IMR-90 (cell line): Measurements from ENCODE around the gene SNRNP35. TPM values are rescaled to one million over a fixed set of nuclear protein-coding genes. Genes with fewer than 3 reads are reported as not detected.

Source experiments
- ATAC-seq: fragments of 200-7000 bp; cut with Tn5 transposase; 2 replicates; pipeline ENCODE4 v1.9.1; 2020; ENCODE audit warnings: low read depth, mild to moderate bottlenecking, moderate library complexity
- BruUV-seq: library from RNA; stranded (reverse); fragments of 400-500 nt; replicated peaks from 2 replicates; lab custom pipeline; 2021; lab: Mats Ljungman, UMichigan
- CTCF ChIA-PET: fragments of 300-600 bp; formaldehyde crosslinking; extraction: SDS; loops from one replicate; lab custom pipeline; 2021; ENCODE audit warnings: antibody characterized with exemption; lab: Yijun Ruan, JAX
- POLR2A ChIA-PET: fragments of 300-600 bp; sonication (Branson Sonifier 250); formaldehyde crosslinking; loops from one replicate; lab custom pipeline; 2022; ENCODE audit warnings: antibody characterized with exemption; ENCODE audit not compliant: unreplicated experiment; lab: Charles Lee
- DNase-seq: peaks from one replicate; pipeline ENCODE4 v3.0.0; 2013
- H2AFZ ChIP-seq: replicated peaks from 2 replicates; pipeline ENCODE3; 2013; ENCODE audit warnings: low read length, mild to moderate bottlenecking; ENCODE audit not compliant: poor library complexity
- H2AK5ac ChIP-seq: 2 replicates; pipeline ENCODE4 v1.6.1; 2013; ENCODE audit warnings: low read depth, low read length, inconsistent platforms
- H2AK9ac ChIP-seq: replicated peaks from 2 replicates; pipeline ENCODE3; 2013; ENCODE audit warnings: mild to moderate bottlenecking, low read depth, low read length, moderate library complexity; ENCODE audit not compliant: poor library complexity
- H2BK120ac ChIP-seq: 2 replicates; pipeline ENCODE4 v1.6.1; 2013; ENCODE audit warnings: low read depth, low read length, inconsistent platforms
- H2BK15ac ChIP-seq: 3 replicates; pipeline ENCODE4 v1.6.1; 2013; ENCODE audit warnings: low read depth, low read length, inconsistent platforms
- H2BK20ac ChIP-seq: 2 replicates; pipeline ENCODE4 v1.6.1; 2013; ENCODE audit warnings: low read depth, mild to moderate bottlenecking, inconsistent platforms, low read length, moderate library complexity
- H2BK5ac ChIP-seq: 2 replicates; pipeline ENCODE4 v1.6.1; 2013; ENCODE audit warnings: mild to moderate bottlenecking, low read depth, low read length, inconsistent platforms; ENCODE audit not compliant: poor library complexity, severe bottlenecking
- H3K14ac ChIP-seq: replicated peaks from 2 replicates; pipeline ENCODE4 v1.6.1; 2013; ENCODE audit warnings: low read depth, low read length, inconsistent platforms
- H3K18ac ChIP-seq: 2 replicates; pipeline ENCODE4 v1.6.1; 2013; ENCODE audit warnings: low read depth, low read length, control low read depth
- H3K23ac ChIP-seq: 2 replicates; pipeline ENCODE4 v1.6.1; 2013; ENCODE audit warnings: low read depth, low read length, inconsistent platforms
- H3K27ac ChIP-seq: 2 replicates; pipeline ENCODE4 v1.5.1; 2013; ENCODE audit warnings: mild to moderate bottlenecking, control low read depth, low read length; ENCODE audit not compliant: insufficient read depth
- H3K27me3 ChIP-seq: 2 replicates; pipeline ENCODE4 v1.6.1; 2013; ENCODE audit warnings: low read length; ENCODE audit not compliant: control insufficient read depth, insufficient read depth
- H3K36me3 ChIP-seq: 2 replicates; pipeline ENCODE4 v1.6.1; 2013; ENCODE audit warnings: low read length, mixed read lengths; ENCODE audit not compliant: control insufficient read depth, insufficient read depth
- H3K4ac ChIP-seq: 2 replicates; pipeline ENCODE4 v1.6.1; 2013; ENCODE audit warnings: low read depth, low read length, inconsistent platforms
- H3K4me1 ChIP-seq: 2 replicates; pipeline ENCODE4 v1.6.1; 2013; ENCODE audit warnings: low read length, mixed read lengths; ENCODE audit not compliant: control insufficient read depth, insufficient read depth
- H3K4me2 ChIP-seq: 2 replicates; pipeline ENCODE4 v1.6.1; 2013; ENCODE audit warnings: low read depth, mild to moderate bottlenecking, control low read depth, low read length, moderate library complexity
- H3K4me3 ChIP-seq: 2 replicates; pipeline ENCODE4 v1.5.1; 2013; ENCODE audit warnings: low read depth, mild to moderate bottlenecking, control low read depth, low read length, moderate library complexity; ENCODE audit not compliant: insufficient read depth
- H3K56ac ChIP-seq: 2 replicates; pipeline ENCODE4 v1.6.1; 2013; ENCODE audit warnings: low read length, inconsistent platforms; ENCODE audit not compliant: insufficient read depth; ENCODE audit errors: extremely low read depth
- H3K79me1 ChIP-seq, 2 experiments: 2 replicates each; pipeline ENCODE4 v1.6.1; 2013; ENCODE audit warnings: low read length in 2 of 2, inconsistent platforms in 1 of 2, low read depth in 1 of 2
- H3K9ac ChIP-seq: 2 replicates; pipeline ENCODE4 v1.6.1; 2013; ENCODE audit warnings: low read depth, low read length, control low read depth
- H3K9me1 ChIP-seq: 2 replicates; pipeline ENCODE4 v1.6.1; 2013; ENCODE audit warnings: low read length, inconsistent platforms; ENCODE audit not compliant: insufficient read depth
- H3K9me3 ChIP-seq: 2 replicates; pipeline ENCODE4 v1.6.1; 2013; ENCODE audit warnings: low read length; ENCODE audit not compliant: control insufficient read depth, insufficient read depth
- H4K20me1 ChIP-seq: 2 replicates; pipeline ENCODE4 v1.6.1; 2013; ENCODE audit warnings: low read length, inconsistent platforms; ENCODE audit not compliant: insufficient read depth
- H4K5ac ChIP-seq: 2 replicates; pipeline ENCODE4 v1.6.1; 2013; ENCODE audit warnings: mild to moderate bottlenecking, low read depth, low read length, control low read depth
- H4K8ac ChIP-seq, 2 experiments: 2 replicates each; pipeline ENCODE4 v1.6.1; 2013; ENCODE audit warnings: low read depth in 2 of 2, low read length in 2 of 2, control low read depth in 1 of 2, inconsistent platforms in 1 of 2
- H4K91ac ChIP-seq: 2 replicates; pipeline ENCODE4 v1.6.1; 2013; ENCODE audit warnings: low read depth, low read length, inconsistent platforms; ENCODE audit not compliant: insufficient read depth
- CEBPB ChIP-seq: IDR thresholded peaks from 2 replicates; pipeline ENCODE4 v1.6.1; 2012; ENCODE audit warnings: low read depth, low read length, improper control_type of control experiment
- CHD1 ChIP-seq: IDR thresholded peaks from 2 replicates; pipeline ENCODE4 v1.6.1; 2012; ENCODE audit warnings: low read depth, low read length, improper control_type of control experiment
- ELK1 ChIP-seq: fragments of 150-350 bp; IDR thresholded peaks from 2 replicates; pipeline ENCODE4 v1.6.1; 2016; ENCODE audit warnings: low read depth, mild to moderate bottlenecking, low read length, moderate library complexity, borderline replicate concordance
- FOS ChIP-seq: fragments of 150-350 bp; IDR thresholded peaks from 2 replicates; pipeline ENCODE4 v1.6.1; 2016; ENCODE audit warnings: low read depth, low read length
- MAFK ChIP-seq: IDR thresholded peaks from 2 replicates; pipeline ENCODE4 v1.6.1; 2012; ENCODE audit warnings: low read depth, low read length, improper control_type of control experiment
- POLR2A ChIP-seq: IDR thresholded peaks from 2 replicates; pipeline ENCODE4 v1.6.1; 2012; ENCODE audit warnings: mild to moderate bottlenecking, low read depth, low read length
- RCOR1 ChIP-seq: IDR thresholded peaks from 2 replicates; pipeline ENCODE4 v1.6.1; 2012; ENCODE audit warnings: mild to moderate bottlenecking, low read length, improper control_type of control experiment; ENCODE audit not compliant: insufficient replicate concordance
- WGBS, 2 experiments: methylation state at CpG; one replicate each; pipeline versions ENCODE4 v1.1.5 to v1.1.7; 2013; ENCODE audit warnings: missing lambda C conversion rate in 2 of 2; ENCODE audit not compliant: insufficient read length in 1 of 2; ENCODE audit errors: extremely low coverage in 2 of 2; 5-methylcytosine and 5-hydroxymethylcytosine counted together
- dilution Hi-C: fragments of 300-500 bp; cut with HindIII; formaldehyde crosslinking; loops from one replicate; pipeline ENCODE4 v1.14.3; 2018; ENCODE audit warnings: low sequenced_read_pairs; ENCODE audit not compliant: unreplicated experiment
- in situ Hi-C: fragments of 300-500 bp; cut with MboI; formaldehyde crosslinking; loops from 3 replicates; pipeline ENCODE4 v1.14.3; 2019; ENCODE audit warnings: low sequenced_read_pairs, inconsistent platforms, mixed read lengths
- intact Hi-C: fragments of 100-400 bp; cut with micrococcal nuclease; formaldehyde crosslinking; loops from 2 replicates; pipeline ENCODE4 v1.10.0; 2022
- polyA plus RNA-seq, 3 experiments: library from polyadenylated mRNA; depleted of rRNA; stranded (reverse); fragments of >200 nt; gene quantifications; 2 replicates each; pipeline ENCODE4 v1.2.3, GENCODE V29; 2012; ENCODE audit warnings: low replicate concordance in 1 of 3
- total RNA-seq: library from RNA; depleted of rRNA; stranded (reverse); fragments of >200 nt; gene quantifications from 2 replicates; pipeline ENCODE4 v1.2.3, GENCODE V29; 2012

Gene SNRNP35
- total and polyA plus RNA-seq, 2 of the 4 experiments (the other 2 are of a cell fraction) = 4.7 to 15.4 TPM

- POLR2A ChIA-PET = no interaction called here
- in situ Hi-C loops (no loop called here), intact Hi-C loops (no loop called here), dilution Hi-C loops (no loop called here)
- Histone ChIP-seq H3K9me1 (no peaks in the 10 kb centered on the region), H2AFZ (no peak overlapping the region), H3K9ac (no peak overlapping the region), H3K4me2 (no peak overlapping the region), H3K18ac (no peak overlapping the region), H3K27me3 (no peaks in the 10 kb centered on the region), H3K14ac (no peak overlapping the region), H4K91ac (no peak overlapping the region), H3K56ac (no peak overlapping the region), H3K4me3 (no peak overlapping the region), H3K79me1 (no peaks in the 10 kb centered on the region), H3K23ac (no peak overlapping the region), H2BK120ac (no peak overlapping the region), H3K4ac (no peak overlapping the region), H4K5ac (no peak overlapping the region), H3K36me3 (peaks cover 13% of the 10 kb centered on the region), H3K9me3 (no peaks in the 10 kb centered on the region), H2AK9ac (no peak overlapping the region), H2BK5ac (no peak overlapping the region), H2BK15ac (no peak overlapping the region), H4K8ac (no peak overlapping the region), H3K4me1 (no peaks in the 10 kb centered on the region), H2AK5ac (no peak overlapping the region), H4K20me1 (no peaks in the 10 kb centered on the region), H2BK20ac (no peak overlapping the region), H3K27ac (no peak overlapping the region)
- no peak for DNase-seq
- no peak for ATAC-seq
- BruUV-seq = no TSS peak
- CTCF ChIA-PET = no interaction called here
- no CpG with 5 or more reads among the region's 6 CpGs for WGBS, 2 experiments
- no peak for TF ChIP-seq FOS
- no peak for TF ChIP-seq MAFK
- no peak for TF ChIP-seq POLR2A
- no peak for TF ChIP-seq RCOR1
- TF ChIP-seq CEBPB = no peak
- no peak for TF ChIP-seq CHD1
- no peak for TF ChIP-seq ELK1
These were observed 29.5 kb downstream of the SNRNP35 start for GRCh38 chr12:123487428-123487827.
